ENCODE data around the gene AGAP1.

DNA sequence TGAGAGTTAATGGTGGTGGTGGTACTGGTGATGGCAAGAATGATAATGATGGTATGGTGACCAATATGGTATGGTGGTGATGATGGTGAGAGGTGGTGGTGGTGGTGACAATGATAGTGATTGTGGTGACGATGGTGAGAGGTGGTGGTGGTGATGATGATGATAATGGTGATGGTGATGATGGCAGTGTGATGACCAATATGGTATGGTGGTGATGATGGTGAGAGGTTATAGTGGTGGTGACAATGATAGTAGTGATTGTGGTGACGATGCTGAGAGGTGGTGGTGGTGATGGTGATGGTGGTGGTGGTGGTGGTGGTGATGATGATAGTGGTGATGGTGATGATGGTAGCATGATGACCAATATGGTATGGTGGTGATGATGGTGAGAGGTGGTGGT lies 505.2 kb downstream of the AGAP1 start:
- TF ChIP-seq, protein P1, sequence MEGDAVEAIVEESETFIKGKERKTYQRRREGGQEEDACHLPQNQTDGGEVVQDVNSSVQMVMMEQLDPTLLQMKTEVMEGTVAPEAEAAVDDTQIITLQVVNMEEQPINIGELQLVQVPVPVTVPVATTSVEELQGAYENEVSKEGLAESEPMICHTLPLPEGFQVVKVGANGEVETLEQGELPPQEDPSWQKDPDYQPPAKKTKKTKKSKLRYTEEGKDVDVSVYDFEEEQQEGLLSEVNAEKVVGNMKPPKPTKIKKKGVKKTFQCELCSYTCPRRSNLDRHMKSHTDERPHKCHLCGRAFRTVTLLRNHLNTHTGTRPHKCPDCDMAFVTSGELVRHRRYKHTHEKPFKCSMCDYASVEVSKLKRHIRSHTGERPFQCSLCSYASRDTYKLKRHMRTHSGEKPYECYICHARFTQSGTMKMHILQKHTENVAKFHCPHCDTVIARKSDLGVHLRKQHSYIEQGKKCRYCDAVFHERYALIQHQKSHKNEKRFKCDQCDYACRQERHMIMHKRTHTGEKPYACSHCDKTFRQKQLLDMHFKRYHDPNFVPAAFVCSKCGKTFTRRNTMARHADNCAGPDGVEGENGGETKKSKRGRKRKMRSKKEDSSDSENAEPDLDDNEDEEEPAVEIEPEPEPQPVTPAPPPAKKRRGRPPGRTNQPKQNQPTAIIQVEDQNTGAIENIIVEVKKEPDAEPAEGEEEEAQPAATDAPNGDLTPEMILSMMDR (IDR thresholded peaks at IDR 0.05): no peak
- TF ChIP-seq POLR2A (IDR thresholded peaks at IDR 0.05): no peak

All from thyroid gland (tissue), 4 donors.